Smooth muscle cell (in vitro differentiated cells): ENCODE data around the gene ZFX. TPM values are rescaled to one million over a fixed set of nuclear protein-coding genes. Genes with fewer than 3 reads are reported as not detected.
"Not testable (repeated sequence)": the region's sequence is repeated elsewhere in the genome, so short reads cannot be mapped to it uniquely, and the experiment has no call there.

ENCODE experiments used
- DNase-seq: peaks from one replicate; lab custom pipeline; 2025; ENCODE audit not compliant: unreplicated experiment; lab: John Stamatoyannopoulos, UW
- H2AFZ ChIP-seq: fragments of 200-600 bp; sonication (generic); 2 replicates; pipeline ENCODE4 v1.6.0; 2016; ENCODE audit warnings: antibody characterized with exemption, low read depth, mild to moderate bottlenecking
- H3F3A ChIP-seq: fragments of 200-600 bp; sonication (generic); 2 replicates; pipeline ENCODE4 v1.6.0; 2017; ENCODE audit warnings: antibody characterized with exemption, low read depth
- H3K27ac ChIP-seq: fragments of 200-600 bp; sonication (generic); 2 replicates; pipeline ENCODE4 v1.5.1; 2016; ENCODE audit warnings: low read depth, mild to moderate bottlenecking
- H3K27me3 ChIP-seq: fragments of 200-600 bp; sonication (generic); 2 replicates; pipeline ENCODE4 v1.6.1; 2016; ENCODE audit warnings: low read depth, mild to moderate bottlenecking
- H3K36me3 ChIP-seq: fragments of 200-600 bp; sonication (generic); 2 replicates; pipeline ENCODE4 v1.5.1; 2016; ENCODE audit warnings: low read depth
- H3K4me1 ChIP-seq: fragments of 200-600 bp; sonication (generic); 2 replicates; pipeline ENCODE4 v1.5.1; 2016; ENCODE audit warnings: low read depth
- H3K4me2 ChIP-seq: fragments of 200-600 bp; sonication (generic); 2 replicates; pipeline ENCODE4 v1.6.0; 2016; ENCODE audit warnings: mild to moderate bottlenecking
- H3K4me3 ChIP-seq: fragments of 200-600 bp; sonication (generic); 2 replicates; pipeline ENCODE4 v1.5.1; 2016; ENCODE audit warnings: mild to moderate bottlenecking
- H3K79me2 ChIP-seq: fragments of 200-600 bp; sonication (generic); 2 replicates; pipeline ENCODE4 v1.6.0; 2016; ENCODE audit warnings: low read depth, mild to moderate bottlenecking
- H3K9ac ChIP-seq: fragments of 200-600 bp; sonication (generic); 2 replicates; pipeline ENCODE4 v1.6.0; 2016; ENCODE audit warnings: low read depth
- H3K9me3 ChIP-seq: fragments of 200-600 bp; sonication (generic); replicated peaks from 2 replicates; pipeline ENCODE4 v1.5.1; 2016; ENCODE audit warnings: low read depth
- H4K20me1 ChIP-seq: fragments of 200-600 bp; sonication (generic); 2 replicates; pipeline ENCODE4 v1.6.0; 2016; ENCODE audit warnings: low read depth
- CTCF ChIP-seq: fragments of 200-600 bp; sonication (generic); IDR thresholded peaks from 2 replicates; pipeline ENCODE4 v1.5.1; 2017; ENCODE audit warnings: borderline replicate concordance, mild to moderate bottlenecking, antibody characterized with exemption; ENCODE audit not compliant: insufficient read depth, poor library complexity, severe bottlenecking
- WGBS: methylation state at CpG from one replicate; pipeline ENCODE4 v1.1.7; 2016; ENCODE audit warnings: low lambda C conversion rate; 5-methylcytosine and 5-hydroxymethylcytosine counted together
- polyA plus RNA-seq: library from polyadenylated mRNA; unstranded; fragments of >200 nt; fragmentation: Nextera tagmentation; extraction: Ambion mirVana; gene quantifications from 2 replicates; pipeline ENCODE4 v1.2.1, GENCODE V29; 2016
- total RNA-seq: library from RNA; depleted of rRNA; stranded (reverse); fragments of >200 nt; gene quantifications from 2 replicates; pipeline ENCODE4 v1.2.3, GENCODE V29; 2014

The ZFX gene
- total and polyA plus RNA-seq, 2 experiments from 2014 or later, result 17.1 to 52.9 TPM

GRCh38 chrX:24133312-24133711, 16.2 kb upstream of the ZFX start:
- no peak for DNase-seq
- H3K9me3 ChIP-seq, result no peaks in the 10 kb centered on the region
- H3K36me3 ChIP-seq, result no peaks in the 10 kb centered on the region
- TF ChIP-seq CTCF, result no peak
- no peaks in the 10 kb centered on the region for H3K27me3 ChIP-seq
- no peak overlapping the region for H3K4me2 ChIP-seq
- no peaks in the 10 kb centered on the region for H3K79me2 ChIP-seq
- H3F3A ChIP-seq, result no peaks in the 10 kb centered on the region
- H4K20me1 ChIP-seq, result no peaks in the 10 kb centered on the region
- H2AFZ ChIP-seq, result no peak overlapping the region
- WGBS, result 90% methylated on average over 5 of the region's 5 CpGs
- H3K4me1 ChIP-seq, result no peaks in the 10 kb centered on the region
- H3K9ac ChIP-seq, result no peak overlapping the region
- no peak overlapping the region for H3K27ac ChIP-seq
- H3K4me3 ChIP-seq, result no peak overlapping the region

GRCh38 chrX:24135768-24136167, 13.8 kb upstream of the ZFX start:
- H3K36me3 ChIP-seq, H3K27ac ChIP-seq, H3K9me3 ChIP-seq, H2AFZ ChIP-seq, H3K27me3 ChIP-seq, H4K20me1 ChIP-seq, H3K79me2 ChIP-seq, H3K9ac ChIP-seq, H3K4me2 ChIP-seq, H3K4me1 ChIP-seq, DNase-seq, H3K4me3 ChIP-seq, H3F3A ChIP-seq: not testable (repeated sequence)
- WGBS, result 65% methylated on average over 7 of the region's 9 CpGs

GRCh38 chrX:24137192-24137591, 12.3 kb upstream of the ZFX start:
- Histone ChIP-seq H3K36me3 (no peaks in the 10 kb centered on the region), H3K4me1 (no peaks in the 10 kb centered on the region), H3F3A (no peaks in the 10 kb centered on the region), H3K9me3 (no peaks in the 10 kb centered on the region), H4K20me1 (no peaks in the 10 kb centered on the region), H2AFZ (no peak overlapping the region), H3K4me2 (no peak overlapping the region), H3K4me3 (no peak overlapping the region), H3K27ac (no peak overlapping the region), H3K27me3 (no peaks in the 10 kb centered on the region), H3K79me2 (no peaks in the 10 kb centered on the region), H3K9ac (no peak overlapping the region)
- no peak for DNase-seq
- TF ChIP-seq CTCF, result no peak

GRCh38 chrX:24143982-24144381, 5.5 kb upstream of the ZFX start:
- H3K4me3 ChIP-seq, H3K27me3 ChIP-seq, H3K4me2 ChIP-seq, H3K79me2 ChIP-seq, H3K27ac ChIP-seq, H3K9me3 ChIP-seq, H3K9ac ChIP-seq, DNase-seq, H2AFZ ChIP-seq, H4K20me1 ChIP-seq, H3K36me3 ChIP-seq: not testable (repeated sequence)
- peaks cover 29% of the 10 kb centered on the region for H3K4me1 ChIP-seq
- peaks cover 31% of the 10 kb centered on the region for H3F3A ChIP-seq
- 96% methylated on average over 6 of the region's 6 CpGs for WGBS

GRCh38 chrX:24144528-24144927, 5.0 kb upstream of the ZFX start:
- Histone ChIP-seq H3K36me3 (no peaks in the 10 kb centered on the region), H4K20me1 (no peaks in the 10 kb centered on the region), H2AFZ (no peak overlapping the region), H3F3A (peaks cover 31% of the 10 kb centered on the region), H3K4me1 (peaks cover 29% of the 10 kb centered on the region), H3K9ac (no peak overlapping the region), H3K4me3 (no peak overlapping the region), H3K27me3 (no peaks in the 10 kb centered on the region), H3K79me2 (no peaks in the 10 kb centered on the region), H3K27ac (no peak overlapping the region), H3K4me2 (no peak overlapping the region), H3K9me3 (no peaks in the 10 kb centered on the region)
- WGBS, result 98% methylated on average over 6 of the region's 6 CpGs
- no peak for TF ChIP-seq CTCF
- no peak for DNase-seq
